ENCODE measurements around the gene ZNF774.
"Not testable (repeated sequence)": the region's sequence is repeated elsewhere in the genome, so short reads cannot be mapped to it uniquely, and the experiment has no call there.

ZNF774 gene

DNA sequence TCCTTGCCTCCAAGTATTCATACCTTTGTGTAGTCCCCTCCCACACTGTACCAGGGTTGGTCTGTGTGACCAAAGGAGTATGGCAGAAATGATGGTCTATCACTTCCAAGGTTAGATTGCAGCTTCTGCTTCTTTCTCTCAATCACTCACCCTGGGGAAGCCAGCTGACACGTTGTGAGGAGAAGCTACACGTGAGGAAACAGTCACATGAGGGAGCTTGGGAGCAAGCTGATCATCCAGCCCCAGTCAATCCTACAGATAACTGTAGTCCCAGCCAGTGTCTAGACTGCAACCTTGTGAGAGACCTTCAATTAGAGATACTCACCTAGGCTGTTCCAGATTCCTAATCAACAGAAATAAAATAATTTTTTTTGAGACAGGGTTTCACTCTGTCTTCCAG lies 6.2 kb upstream of the ZNF774 start:
- no peak for DNase-seq (ENCODE audit: low spot score)

DNA sequence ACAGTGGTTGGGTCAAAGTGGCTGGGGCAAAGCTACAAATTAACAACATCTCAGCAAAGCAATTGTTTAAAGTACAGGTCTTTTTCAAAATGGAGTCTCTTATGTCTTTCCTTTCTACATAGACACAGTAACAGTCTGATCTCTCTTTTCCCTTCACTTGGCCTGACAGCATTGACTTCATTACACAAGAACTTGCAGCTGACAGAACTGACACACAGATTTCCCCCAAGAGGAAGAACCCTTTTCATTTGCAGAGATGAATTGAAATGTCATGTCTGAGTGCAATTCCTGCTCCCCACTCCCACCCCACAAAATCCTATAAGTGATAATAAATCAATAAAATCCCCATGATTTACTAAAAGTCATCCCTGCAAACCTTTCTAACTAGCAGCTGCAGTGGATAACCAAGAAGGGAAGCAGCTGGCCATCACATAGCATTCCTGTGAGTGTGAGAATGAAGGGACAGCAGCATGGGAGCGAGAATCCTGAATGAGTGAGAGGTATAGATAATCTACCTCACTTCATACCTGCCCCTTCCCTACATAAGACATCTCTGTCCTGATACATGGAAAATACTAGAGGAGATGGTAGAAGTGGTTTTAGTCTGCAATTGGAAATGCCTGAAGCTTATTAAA lies 4.5 kb upstream of the ZNF774 start:
- not testable (repeated sequence) for DNase-seq (ENCODE audit: low spot score)

- DNase-seq (ENCODE audit: low spot score) = no peak
These were observed 3.6 kb upstream of the ZNF774 start for GRCh38 chr15:90348456-90348855.

DNA sequence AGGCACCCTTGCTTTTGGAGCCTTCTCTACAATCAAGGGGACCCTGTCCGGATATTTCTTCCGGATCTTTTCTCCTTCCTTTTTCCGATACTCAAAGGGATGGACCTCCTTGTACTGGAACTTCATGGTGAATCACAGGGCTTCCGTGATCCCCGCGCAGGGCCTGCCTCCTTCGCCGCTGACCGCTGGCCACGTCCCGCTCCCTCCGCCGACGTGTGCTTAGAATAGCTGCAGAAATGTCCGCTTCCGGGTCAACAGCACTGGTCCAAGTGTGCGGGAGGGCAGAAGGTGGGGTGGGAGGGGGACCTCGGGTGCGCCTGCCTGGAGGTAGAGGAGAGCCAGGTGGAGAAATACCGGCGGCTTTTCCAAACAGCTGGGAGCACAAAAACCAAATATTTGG lies 3.0 kb upstream of the ZNF774 start:
- DNase-seq (ENCODE audit: low spot score) = no peak

- DNase-seq (ENCODE audit: low spot score) = no peak
These were observed 2.3 kb upstream of the ZNF774 start for GRCh38 chr15:90349821-90350220.

- DNase-seq (ENCODE audit: low spot score) = no peak
These were observed 491 bp upstream of the ZNF774 start for GRCh38 chr15:90351479-90352106.

DNA sequence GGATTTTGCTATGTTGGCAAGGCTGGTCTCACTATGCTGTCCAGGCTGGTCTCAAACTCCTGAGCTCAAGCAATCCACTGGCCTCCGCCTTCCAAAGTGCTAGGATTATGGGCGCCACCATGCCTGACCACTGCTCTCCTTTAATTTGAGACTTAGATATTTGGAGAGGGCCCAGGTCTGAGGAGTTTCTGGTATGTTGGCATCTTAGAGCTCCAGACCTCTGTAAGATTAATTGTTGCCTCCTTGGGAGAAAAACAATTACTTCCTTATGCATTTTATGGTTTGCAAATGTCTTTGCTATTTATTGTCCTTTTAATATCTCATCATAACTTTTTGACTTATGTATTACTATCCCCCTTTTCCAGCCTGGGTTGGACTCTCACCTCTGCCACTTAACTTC lies 2.9 kb downstream of the ZNF774 start:
- no peak for DNase-seq (ENCODE audit: low spot score)

- DNase-seq (ENCODE audit: low spot score) = no peak
These were observed 6.3 kb downstream of the ZNF774 start for GRCh38 chr15:90358124-90359033.

GRCh38 chr15:90360746-90361145 lies 8.7 kb downstream of the ZNF774 start:
- DNase-seq (ENCODE audit: low spot score) = no peak

- no peak for DNase-seq (ENCODE audit: low spot score)
These were observed 10.8 kb downstream of the ZNF774 start for GRCh38 chr15:90362936-90363212.

DNA sequence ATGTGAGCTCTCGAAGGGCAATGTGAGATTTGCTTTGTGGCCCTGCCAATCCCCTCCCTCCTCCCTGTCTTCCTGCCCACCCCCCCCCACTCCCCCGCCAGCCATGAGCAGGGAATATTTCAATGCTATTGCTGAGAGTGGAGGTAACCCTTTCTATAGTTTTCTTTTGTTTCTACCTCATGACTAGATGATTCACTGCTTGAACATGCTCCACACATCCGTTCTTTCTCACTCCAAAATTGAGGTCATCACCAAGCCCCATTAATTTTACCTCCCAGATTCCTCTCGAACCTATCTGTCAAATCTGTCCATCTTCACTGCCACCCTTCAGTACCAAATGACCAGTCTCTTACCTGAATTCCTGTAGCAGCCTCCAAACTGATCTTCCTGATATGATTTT lies 12.2 kb downstream of the ZNF774 start:
- no peak for DNase-seq (ENCODE audit: low spot score)

GRCh38 chr15:90365414-90366055 lies 13.5 kb downstream of the ZNF774 start:
- no peak for DNase-seq (ENCODE audit: low spot score)

GRCh38 chr15:90367576-90367975 lies 15.5 kb downstream of the ZNF774 start:
- DNase-seq (ENCODE audit: low spot score) = peak; percentile 56

DNA sequence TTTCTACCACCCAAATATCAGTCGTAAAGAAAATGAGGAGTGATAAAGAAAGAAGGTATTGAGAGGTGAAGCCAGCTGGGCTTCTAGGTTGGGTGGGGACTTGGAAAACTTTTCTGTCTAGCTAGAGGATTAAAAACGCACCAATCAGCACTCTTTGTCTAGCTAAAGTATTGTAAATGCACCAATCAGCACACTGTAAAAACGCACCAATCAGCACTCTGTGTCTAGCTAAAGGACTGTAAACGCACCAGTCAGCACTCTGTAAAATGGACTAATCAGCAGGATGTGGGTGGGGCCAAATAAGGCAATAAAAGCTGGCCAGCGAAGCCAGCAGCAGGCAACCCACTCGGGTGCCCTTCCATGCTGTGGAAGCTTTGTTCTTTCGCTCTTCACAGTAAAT lies 23.0 kb downstream of the ZNF774 start:
- DNase-seq (ENCODE audit: low spot score) = no peak

- no peak for DNase-seq (ENCODE audit: low spot score)
These were observed 24.7 kb downstream of the ZNF774 start for GRCh38 chr15:90376789-90377188.

DNA sequence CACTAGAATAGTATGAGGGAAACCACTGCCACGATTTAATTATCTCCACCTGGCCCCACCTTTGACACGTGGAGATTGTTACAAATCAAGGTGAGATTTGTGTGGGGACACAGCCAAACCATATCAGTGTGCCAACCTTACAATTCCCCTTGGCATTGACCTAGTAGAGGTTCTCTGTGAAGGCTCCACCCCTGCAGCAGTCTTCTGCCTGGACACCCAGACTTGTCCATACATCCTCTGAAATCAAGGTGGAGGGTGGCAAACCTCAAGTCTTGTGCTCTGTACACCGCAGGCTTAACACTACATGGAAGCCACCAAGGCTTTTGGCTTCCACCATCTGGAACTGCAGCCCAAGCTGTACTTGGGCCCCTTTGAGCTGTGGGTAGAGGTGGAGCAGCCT lies 27.2 kb downstream of the ZNF774 start:
- no peak for DNase-seq (ENCODE audit: low spot score)

GRCh38 chr15:90381515-90381914 lies 29.4 kb downstream of the ZNF774 start:
- DNase-seq (ENCODE audit: low spot score) = no peak

- DNase-seq (ENCODE audit: low spot score) = no peak
These were observed 30.2 kb downstream of the ZNF774 start for GRCh38 chr15:90382320-90382719.

DNA sequence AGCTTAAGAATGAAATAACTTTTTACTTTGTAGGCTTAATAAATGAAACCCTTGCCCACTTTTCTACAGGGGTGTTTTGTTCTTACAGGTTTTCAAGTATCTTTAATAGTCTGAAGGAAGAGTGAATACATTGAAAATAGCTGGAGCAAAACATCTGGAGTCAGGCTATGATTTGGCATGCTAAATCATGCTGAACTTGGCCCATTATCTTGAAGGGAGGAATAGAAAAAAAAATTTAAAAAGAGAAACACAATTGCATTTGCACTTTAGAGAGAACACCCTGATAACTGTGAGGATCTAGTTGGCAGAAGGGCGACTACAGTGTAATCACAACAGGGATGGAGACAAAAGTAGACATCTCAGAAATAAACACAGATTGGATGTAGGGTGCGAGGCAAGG lies 34.1 kb downstream of the ZNF774 start:
- DNase-seq (ENCODE audit: low spot score) = no peak

GRCh38 chr15:90387534-90388461 lies 35.7 kb downstream of the ZNF774 start, which contains the start of gene IQGAP1:
IQGAP1 (plus strand) TSS chr15:90388242; CDS start chr15:90388342, 100 bp downstream.
- peak; percentile 98 for DNase-seq (ENCODE audit: low spot score)

All from cerebellar cortex (tissue), 1 donor.